ENCODE measurements around the gene SBSN. TPM values are rescaled to one million over a fixed set of nuclear protein-coding genes. Genes with fewer than 3 reads are reported as not detected.

Gene SBSN
- total and polyA plus RNA-seq, 9 of the 15 experiments (the other 6 are each of a cell fraction or from before 2014, with no cell fraction given) = 0.05 TPM; not detected in 8

- POLR2A ChIA-PET = interaction anchor here (1.0 kb wide), 1 partner anchor 9 kb away, joined by 3 read pairs; no protein-coding TSS in a partner anchor
- no TSS peak for BruUV-seq (replicated peaks)
- Histone ChIP-seq H2AFZ (ENCODE audit: low read depth, low read length) (no peak overlapping the region), H3K9ac (ENCODE audit: insufficient read depth in 1 of 2, low read depth in 2 of 2, low read length in 2 of 2) (0 out of 4 replicates have a peak overlapping the region, but pooled peaks of 1 of the 2 experiments have one; percentile 13), H3K4me1 (replicated peaks in 1 of 2; ENCODE audit: control insufficient read depth in 2 of 2, insufficient read depth in 2 of 2, low read length in 2 of 2) (peaks cover 4 to 40% of the 10 kb centered on the region in 2 experiments; a peak in 3 of 5 replicates), H3K9me1 (ENCODE audit: control insufficient read depth, insufficient read depth, low read length) (peaks cover 3% of the 10 kb centered on the region), H3K27me3 (ENCODE audit: control insufficient read depth in 2 of 2, insufficient read depth in 2 of 2, low read length in 2 of 2) (peaks cover 28 to 51% of the 10 kb centered on the region in 2 experiments; a peak in 4 of 5 replicates), H3K27ac (ENCODE audit: extremely low read depth, low read depth, low read length) (no peak overlapping the region), H3K4me2 (ENCODE audit: insufficient read depth, low read length) (no peak overlapping the region), H3K4me3 (no peak overlapping the region), H3K36me3 (ENCODE audit: control insufficient read depth, insufficient read depth, low read length) (no peaks in the 10 kb centered on the region), H3K79me2 (ENCODE audit: control insufficient read depth, insufficient read depth, low read length) (no peaks in the 10 kb centered on the region), H3K9me3 (replicated peaks; ENCODE audit: control insufficient read depth, insufficient read depth, low read depth, low read length) (no peaks in the 10 kb centered on the region), H4K20me1 (replicated peaks; ENCODE audit: control insufficient read depth, insufficient read depth, low read length) (peaks cover 7% of the 10 kb centered on the region; the same call in 1 of the 2 replicates)
- DNase-seq (ENCODE audit: extremely low read depth in 1 of 4, low spot score in 3 of 4) = no peak
- ATAC-seq = no peak
- WGBS (ENCODE audit: insufficient coverage, low coverage, missing lambda C conversion rate) = 4% methylated on average over 11 of the region's 11 CpGs
- intact Hi-C loops (cut with micrococcal nuclease) (loop anchor here (5.0 kb wide), 3 partner anchors 33 to 373 kb away; partner anchors contain the start of gene ETV2), in situ Hi-C loops (cut with MboI) (no loop called here)
- CTCF ChIA-PET (ENCODE audit: low intra/inter-chr PET ratio) = no interaction called here
- no peak for FAIRE-seq
- TF ChIP-seq GATA2 (CRISPR knock-in tag; IDR thresholded peaks at IDR 0.05) = no peak
- peak; percentile 60 for TF ChIP-seq REST (IDR thresholded peaks at IDR 0.05; ENCODE audit: borderline replicate concordance)
- TF ChIP-seq REST (CRISPR knock-in tag; IDR thresholded peaks at IDR 0.05; ENCODE audit: low read depth) = no peak
Observed at GRCh38 chr19:35559281-35559659, 31.2 kb upstream of the SBSN start.

Measured in K562 (cell line).